ENCODE data around the gene ASGR2. TPM values are rescaled to one million over a fixed set of nuclear protein-coding genes. Genes with fewer than 3 reads are reported as not detected.
A peak's percentile ranks its signal among the peaks of the same experiment; 100 is the strongest.
"Not testable (repeated sequence)": the region's sequence is repeated elsewhere in the genome, so short reads cannot be mapped to it uniquely, and the experiment has no call there.

The ASGR2 gene, protein sequence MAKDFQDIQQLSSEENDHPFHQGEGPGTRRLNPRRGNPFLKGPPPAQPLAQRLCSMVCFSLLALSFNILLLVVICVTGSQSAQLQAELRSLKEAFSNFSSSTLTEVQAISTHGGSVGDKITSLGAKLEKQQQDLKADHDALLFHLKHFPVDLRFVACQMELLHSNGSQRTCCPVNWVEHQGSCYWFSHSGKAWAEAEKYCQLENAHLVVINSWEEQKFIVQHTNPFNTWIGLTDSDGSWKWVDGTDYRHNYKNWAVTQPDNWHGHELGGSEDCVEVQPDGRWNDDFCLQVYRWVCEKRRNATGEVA
- not detected in 2 replicates for total RNA-seq

GRCh38 chr17:7114241-7114874, at the start of gene ASGR2:
ASGR2 (minus strand) TSS chr17:7114822; CDS start chr17:7114240, 582 bp downstream.
- no peak for DNase-seq (ENCODE audit: low read depth, low spot score)

GRCh38 chr17:7159571-7159970, 44.9 kb upstream of the ASGR2 start:
- DNase-seq (ENCODE audit: low read depth, low spot score) = not testable (repeated sequence)

- DNase-seq (ENCODE audit: low read depth, low spot score) = not testable (repeated sequence)
These were observed 43.8 kb upstream of the ASGR2 start for GRCh38 chr17:7158424-7158823.

DNA sequence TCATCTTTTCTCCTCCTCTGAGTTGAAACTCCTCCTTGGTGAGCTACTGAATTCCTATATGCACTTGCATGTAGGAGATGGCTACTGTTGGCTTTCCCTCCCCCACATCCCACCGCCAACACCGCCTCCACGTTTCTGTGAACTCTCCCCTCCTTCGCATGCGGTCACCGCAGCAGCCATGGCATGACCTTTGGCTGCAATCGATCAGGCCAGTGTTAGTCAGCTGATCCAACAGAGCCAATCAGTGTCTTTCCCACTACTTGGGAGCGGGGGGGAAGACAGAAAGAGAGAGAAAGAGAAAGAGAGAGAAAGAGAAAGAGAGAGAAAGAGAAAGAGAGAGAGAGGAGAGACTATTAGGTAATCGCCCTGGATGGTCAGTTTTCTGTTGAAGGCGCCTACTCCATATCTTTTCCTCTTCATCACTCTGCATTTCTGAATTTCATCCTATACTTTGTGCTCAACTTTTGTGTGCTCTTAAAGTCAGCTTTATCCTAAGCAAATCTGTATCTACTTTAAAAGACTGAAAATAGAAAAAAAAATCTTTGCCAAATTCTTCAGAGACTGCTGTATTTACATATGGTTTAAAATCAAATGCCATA, 41.8 kb upstream of the ASGR2 start:
- DNase-seq (ENCODE audit: low read depth, low spot score) = no peak

- no peak for DNase-seq (ENCODE audit: low read depth, low spot score)
These were observed 33.1 kb upstream of the ASGR2 start for GRCh38 chr17:7147772-7148171.

- DNase-seq (ENCODE audit: low read depth, low spot score) = no peak
These were observed 31.5 kb upstream of the ASGR2 start for GRCh38 chr17:7146115-7146514.

DNA sequence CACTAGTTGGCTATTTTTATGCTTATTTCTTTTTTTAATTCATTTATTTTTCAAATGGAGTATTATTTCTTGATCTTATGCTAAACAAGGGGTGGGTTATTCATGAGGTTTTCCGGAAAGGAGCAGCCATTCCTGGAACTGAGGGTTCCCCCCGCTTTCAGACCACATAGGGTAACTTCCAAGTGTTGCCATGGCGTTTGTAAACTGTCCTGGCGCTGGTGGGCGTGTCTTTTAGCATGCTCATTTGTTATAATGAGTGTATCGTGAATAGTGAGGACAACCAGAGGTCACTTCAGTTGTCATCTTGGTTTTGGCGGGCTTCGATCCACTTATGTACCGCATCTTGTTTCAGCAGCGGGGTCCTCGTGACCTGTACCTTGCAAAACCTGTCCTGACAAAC, 29.6 kb upstream of the ASGR2 start:
- no peak for DNase-seq (ENCODE audit: low read depth, low spot score)

GRCh38 chr17:7141824-7142223, 27.2 kb upstream of the ASGR2 start:
- DNase-seq (ENCODE audit: low read depth, low spot score) = no peak

- DNase-seq (ENCODE audit: low read depth, low spot score) = no peak
These were observed 24.8 kb upstream of the ASGR2 start for GRCh38 chr17:7139400-7139799.

DNA sequence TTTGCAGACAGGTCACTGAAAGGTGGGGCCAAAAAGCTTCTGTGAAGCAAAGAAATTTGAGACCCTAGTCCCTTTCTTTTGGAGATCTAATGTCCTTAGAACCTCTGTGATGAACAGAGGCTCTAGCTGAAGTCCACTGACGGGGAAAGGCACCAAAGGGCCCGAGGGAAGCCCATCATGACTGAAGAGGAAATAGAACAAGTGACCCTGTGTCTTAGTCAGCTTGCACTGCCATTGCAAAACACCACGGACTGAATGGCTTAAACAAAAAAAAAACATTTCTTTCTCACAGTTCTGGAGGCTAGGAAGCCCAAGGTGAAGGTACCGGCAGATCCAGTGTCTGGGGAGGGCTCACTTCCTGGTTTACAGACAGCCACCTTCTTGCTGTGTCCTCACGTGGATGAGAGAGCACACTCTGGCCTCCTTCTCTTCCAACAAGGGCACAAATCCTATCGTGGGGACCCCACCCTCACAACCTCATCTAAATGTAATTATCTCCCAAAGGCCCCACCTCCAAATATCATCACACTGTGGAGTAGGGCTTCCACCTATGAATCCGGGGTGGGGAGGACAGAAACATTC, 24.3 kb upstream of the ASGR2 start:
- no peak for DNase-seq (ENCODE audit: low read depth, low spot score)

DNA sequence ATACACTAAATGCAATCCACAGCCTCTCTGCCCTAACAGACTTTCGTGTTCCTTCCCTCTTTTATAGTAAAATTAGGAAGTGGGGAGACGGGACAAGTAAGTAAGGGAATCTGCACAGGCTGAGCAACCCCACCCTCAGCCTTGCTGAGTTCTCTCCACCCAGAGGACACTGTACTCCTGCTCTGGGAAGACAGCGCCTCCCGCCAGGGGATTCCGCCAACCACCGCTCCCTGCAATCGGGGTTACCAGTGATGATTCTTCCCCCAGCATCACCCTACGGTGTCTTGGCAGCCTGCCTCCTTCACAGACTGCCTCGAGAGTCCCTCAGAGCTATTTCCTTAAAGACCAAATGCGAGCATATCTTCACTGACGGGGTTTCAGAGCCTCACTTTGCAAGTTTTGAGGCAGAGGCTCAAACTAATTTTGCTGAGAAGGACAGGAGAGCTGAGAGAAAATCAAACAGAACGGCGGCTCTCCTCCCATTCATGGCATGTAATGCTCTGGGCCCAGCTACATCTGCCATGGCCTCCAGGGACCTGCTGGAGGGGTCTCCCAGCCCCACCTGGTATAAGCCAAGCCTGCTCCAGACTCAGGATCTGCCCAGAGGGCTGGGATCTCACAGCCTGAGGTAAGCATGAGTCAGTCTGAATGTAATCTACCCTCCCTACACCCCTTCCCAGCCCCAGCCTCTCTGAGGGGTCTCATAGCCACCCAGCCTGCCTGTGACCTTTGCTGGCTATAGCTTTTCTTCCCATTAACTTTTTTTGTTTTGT, 22.7 kb upstream of the ASGR2 start:
- no peak for DNase-seq (ENCODE audit: low read depth, low spot score)

- DNase-seq (ENCODE audit: low read depth, low spot score) = peak; percentile 26
These were observed 21.8 kb upstream of the ASGR2 start for GRCh38 chr17:7136266-7136877.

GRCh38 chr17:7133916-7134315, 19.3 kb upstream of the ASGR2 start:
- no peak for DNase-seq (ENCODE audit: low read depth, low spot score)

DNA sequence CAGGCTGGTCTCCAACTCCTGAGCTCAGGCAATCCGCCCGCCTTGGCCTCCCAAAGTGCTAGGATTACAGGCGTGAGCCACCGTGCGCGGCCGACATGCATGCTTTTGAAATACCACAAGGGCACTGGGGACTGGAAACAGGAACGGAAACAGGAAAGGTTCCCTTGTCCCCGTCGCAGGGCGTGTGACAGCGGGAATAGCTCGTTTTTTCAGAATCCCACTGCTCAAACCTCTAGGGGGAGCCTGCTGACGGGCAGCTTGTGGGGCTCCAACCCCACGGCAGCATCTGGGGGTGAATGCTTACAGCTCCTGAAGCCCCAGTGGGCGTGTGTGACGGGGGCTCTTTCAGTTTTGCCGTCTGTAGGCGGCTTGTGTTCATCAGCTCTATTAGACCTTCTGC, 18.8 kb upstream of the ASGR2 start:
- DNase-seq (ENCODE audit: low read depth, low spot score) = no peak

- peak; percentile 33 for DNase-seq (ENCODE audit: low read depth, low spot score)
These were observed 18.0 kb upstream of the ASGR2 start for GRCh38 chr17:7132511-7133094.

- no peak for DNase-seq (ENCODE audit: low read depth, low spot score)
These were observed 16.8 kb upstream of the ASGR2 start for GRCh38 chr17:7131423-7131791.

GRCh38 chr17:7130621-7131422, 16.2 kb upstream of the ASGR2 start:
- no peak for DNase-seq (ENCODE audit: low read depth, low spot score)

DNA sequence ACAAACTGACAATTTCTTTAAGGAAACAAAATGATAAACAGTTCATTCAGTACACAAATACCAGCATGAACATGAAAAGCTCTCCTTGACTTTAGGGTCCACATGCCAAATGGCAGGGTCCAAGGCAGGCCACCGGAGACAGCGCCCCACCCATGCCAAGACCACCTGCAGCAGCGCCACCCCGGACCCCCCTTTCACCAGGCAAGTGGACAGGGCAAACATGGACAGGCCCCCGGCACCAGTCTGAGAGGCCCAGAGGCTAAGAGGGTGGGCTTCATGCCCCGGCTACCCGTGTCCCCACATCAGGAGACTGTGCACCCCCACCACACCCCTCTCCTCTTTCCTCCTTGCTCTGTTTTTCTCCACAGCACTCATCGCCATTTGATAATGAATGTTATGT, 14.7 kb upstream of the ASGR2 start:
- no peak for DNase-seq (ENCODE audit: low read depth, low spot score)

- no peak for DNase-seq (ENCODE audit: low read depth, low spot score)
These were observed 13.5 kb upstream of the ASGR2 start for GRCh38 chr17:7128160-7128559.

DNA sequence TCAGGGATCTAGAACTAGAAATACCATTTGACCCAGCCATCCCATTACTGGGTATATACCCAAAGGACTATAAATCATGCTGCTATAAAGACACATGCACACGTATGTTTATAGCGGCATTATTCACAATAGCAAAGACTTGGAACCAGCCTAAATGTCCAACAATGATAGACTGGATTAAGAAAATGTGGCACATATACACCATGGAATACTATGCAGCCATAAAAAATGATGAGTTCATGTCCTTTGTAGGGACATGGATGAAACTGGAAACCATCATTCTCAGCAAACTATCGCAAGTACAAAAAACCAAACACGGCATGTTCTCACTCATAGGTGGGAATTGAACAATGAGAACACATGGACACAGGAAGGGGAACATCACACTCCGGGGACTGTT, 12.9 kb upstream of the ASGR2 start:
- DNase-seq (ENCODE audit: low read depth, low spot score) = not testable (repeated sequence)
